ENCODE data around the gene FAM161A. TPM values are rescaled to one million over a fixed set of nuclear protein-coding genes. Genes with fewer than 3 reads are reported as not detected.
A peak's percentile ranks its signal among the peaks of the same experiment; 100 is the strongest.
"Not testable (repeated sequence)": the region's sequence is repeated elsewhere in the genome, so short reads cannot be mapped to it uniquely, and the experiment has no call there.

Gene FAM161A
- total RNA-seq, 4 donors from 2014 or later = 2.8 to 8.0 (median 5.7) TPM

GRCh38 chr2:61807036-61807757, 46.7 kb downstream of the FAM161A start:
- Histone ChIP-seq H3K4me1 (no peaks in the 10 kb centered on the region), H3K27me3 (no peaks in the 10 kb centered on the region), H3K36me3 (no peaks in the 10 kb centered on the region), H3K9me3 (no peaks in the 10 kb centered on the region), H3K27ac (no peak overlapping the region), H3K4me3 (no peak overlapping the region)
- no peak for DNase-seq (ENCODE audit: low spot score in 2 of 2)
- no peak for TF ChIP-seq POLR2A (IDR thresholded peaks at IDR 0.05)
- no peak for TF ChIP-seq CTCF (IDR thresholded peaks at IDR 0.05)
- TF ChIP-seq EP300 (IDR thresholded peaks at IDR 0.05) = no peak
- WGBS, 2 donors = 66 to 77% methylated on average over 3 of the region's 3 CpGs

- Histone ChIP-seq H3K4me1 (no peaks in the 10 kb centered on the region), H3K4me3 (no peak overlapping the region), H3K36me3 (no peaks in the 10 kb centered on the region), H3K27ac (no peak overlapping the region), H3K9me3 (peaks cover 0 to 7% (median 0%) of the 10 kb centered on the region in 4 donors), H3K27me3 (no peaks in the 10 kb centered on the region)
- WGBS, 2 donors = 82 to 86% methylated on average over 4 of the region's 4 CpGs
- TF ChIP-seq EP300 (IDR thresholded peaks at IDR 0.05) = no peak
- no peak for TF ChIP-seq CTCF (IDR thresholded peaks at IDR 0.05)
- DNase-seq (ENCODE audit: low spot score in 2 of 2) = no peak
These were observed 51.3 kb downstream of the FAM161A start for GRCh38 chr2:61802548-61802947.

- Histone ChIP-seq H3K4me3 (no peak overlapping the region), H3K27ac (no peak overlapping the region), H3K4me1 (no peaks in the 10 kb centered on the region), H3K27me3 (no peaks in the 10 kb centered on the region), H3K9me3 (peaks cover 0 to 7% (median 0%) of the 10 kb centered on the region in 4 donors), H3K36me3 (no peaks in the 10 kb centered on the region)
- WGBS, 2 donors = 88 to 90% methylated on average over 6 of the region's 6 CpGs
- no peak for DNase-seq (ENCODE audit: low spot score in 2 of 2)
- TF ChIP-seq EP300 (IDR thresholded peaks at IDR 0.05) = no peak
These were observed 54.8 kb downstream of the FAM161A start for GRCh38 chr2:61799099-61799498.

GRCh38 chr2:61797446-61797845, 56.4 kb downstream of the FAM161A start:
- not testable (repeated sequence) for H3K4me1 ChIP-seq; DNase-seq (ENCODE audit: low spot score in 2 of 2); H3K4me3 ChIP-seq; H3K27ac ChIP-seq; H3K27me3 ChIP-seq; H3K9me3 ChIP-seq; H3K36me3 ChIP-seq
- 76 to 82% methylated on average over 4 of the region's 4 CpGs for WGBS, 2 donors

GRCh38 chr2:61795408-61795807, 58.5 kb downstream of the FAM161A start:
- H3K4me3 ChIP-seq = no peak overlapping the region
- no peak for TF ChIP-seq POLR2A (IDR thresholded peaks at IDR 0.05)
- no peak for TF ChIP-seq CTCF (IDR thresholded peaks at IDR 0.05)
- TF ChIP-seq EP300 (IDR thresholded peaks at IDR 0.05) = no peak
- no peak for DNase-seq (ENCODE audit: low spot score in 2 of 2)
- H3K27me3 ChIP-seq = no peaks in the 10 kb centered on the region
- no peaks in the 10 kb centered on the region for H3K36me3 ChIP-seq
- H3K27ac ChIP-seq = no peak overlapping the region
- H3K4me1 ChIP-seq = peaks cover 0 to 4% (median 0%) of the 10 kb centered on the region in 4 donors
- WGBS, 2 donors = 79 to 95% methylated on average over 2 of the region's 2 CpGs
- H3K9me3 ChIP-seq = peaks cover 0 to 7% (median 0%) of the 10 kb centered on the region in 4 donors

GRCh38 chr2:61793389-61793836, 60.4 kb downstream of the FAM161A start:
- no peaks in the 10 kb centered on the region for H3K9me3 ChIP-seq
- H3K4me3 ChIP-seq = peak overlapping the region in 2 of 4 donors; percentile 15 to 28
- WGBS, 2 donors = 9 to 19% methylated on average over 20 of the region's 20 CpGs
- TF ChIP-seq EP300 (IDR thresholded peaks at IDR 0.05) (no peak), CTCF (IDR thresholded peaks at IDR 0.05) (peak; percentile 28 to 55 (median 37)), POLR2A (IDR thresholded peaks at IDR 0.05) (no peak)
- no peaks in the 10 kb centered on the region for H3K27me3 ChIP-seq
- H3K36me3 ChIP-seq = no peaks in the 10 kb centered on the region
- peaks cover 0 to 4% (median 0%) of the 10 kb centered on the region in 4 donors for H3K4me1 ChIP-seq
- no peak overlapping the region for H3K27ac ChIP-seq
- peak in 1 of 2 donors; percentile 44 for DNase-seq (ENCODE audit: low spot score in 2 of 2)
